ENCODE measurements around the gene AFG1L.

GRCh38 chr6:108260126-108260808 lies 34.6 kb upstream of the AFG1L start:
- no peak for TF ChIP-seq CTCF (conservative IDR thresholded peaks at IDR 0.05)
- TF ChIP-seq ZFX (IDR thresholded peaks at IDR 0.05) = 0 out of 2 replicates have a peak, but pooled peaks have one; percentile 6

All from C4-2B (cell line).